Left colon (tissue), 2 donors: ENCODE data around the gene HECW1. TPM values are rescaled to one million over a fixed set of nuclear protein-coding genes. Genes with fewer than 3 reads are reported as not detected.

Experiments
- ATAC-seq: fragments of 200-7000 bp; cut with Tn5 transposase; one replicate; pipeline ENCODE4 v1.9.1; 2020; ENCODE audit warnings: mild to moderate bottlenecking, moderate library complexity
- DNase-seq, 2 donors: peaks; one replicate each; pipeline ENCODE4 v3.0.0-alpha.2; 2020
- intact Hi-C, 2 donors: fragments of 100-400 bp; cut with DNase I in 1 of 2; cut with micrococcal nuclease in 1 of 2; formaldehyde crosslinking; loops; one replicate each; pipeline versions ENCODE4 v1.11.2 to v1.14.0; 2022; cut with DNase I, micrococcal nuclease
- total RNA-seq, 2 donors: library from RNA; stranded (reverse); fragmentation: NEBNext Ultra II Directional; extraction: Animal tissue kit (Norgen Biotek cat#: 25700); gene quantifications; one replicate each; pipeline ENCODE4 v1.2.1, GENCODE V29; 2021
- donor health status: DM: no; HTN: no; CAD: no.
- donor health status: DM: yes; HTN: yes; CAD: no.

Gene HECW1
- total RNA-seq, 2 donors from 2014 or later = 0.58 to 0.89 TPM

DNA sequence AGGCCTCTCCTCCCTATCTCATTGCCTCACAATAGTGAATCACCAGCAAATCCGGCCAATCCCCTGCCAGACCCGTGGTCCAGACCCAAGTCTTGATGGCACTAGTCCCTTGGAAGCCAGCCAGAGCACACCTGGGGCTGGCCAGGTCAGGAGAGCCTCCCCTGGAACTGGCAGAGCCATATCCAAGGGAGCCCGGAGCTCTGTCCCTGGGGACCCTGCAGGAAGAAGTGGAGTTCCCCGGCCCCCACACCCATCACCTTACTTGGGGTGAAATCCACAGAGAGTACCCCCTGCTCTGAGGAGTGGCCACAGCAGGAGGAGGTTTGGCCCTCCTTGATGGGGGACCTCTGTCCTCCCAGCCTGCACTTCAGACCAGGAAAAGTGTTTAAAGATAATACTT is 122.5 kb downstream of the HECW1 start:
- ATAC-seq = no peak
- intact Hi-C loops = no loop called here
- no peak for DNase-seq

DNA sequence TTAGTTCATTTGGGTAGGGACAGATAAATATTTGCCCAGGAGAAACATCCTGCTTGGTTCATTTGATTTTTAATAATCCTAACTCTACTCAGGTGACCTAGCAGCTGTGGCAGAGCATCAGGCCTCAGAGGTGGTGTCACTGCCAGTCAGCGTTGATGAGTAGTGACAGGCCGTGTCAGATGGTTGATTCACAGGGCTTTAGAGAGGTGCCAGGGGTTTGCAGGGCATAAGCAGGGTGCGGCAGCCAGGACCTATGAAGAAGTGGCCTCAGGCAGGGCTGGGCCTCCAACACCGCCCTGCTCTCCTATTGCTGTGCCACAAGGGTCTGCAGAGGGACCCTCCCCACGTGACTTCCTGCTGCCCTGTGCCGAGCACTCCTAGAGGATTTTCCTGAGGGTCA is 128.1 kb downstream of the HECW1 start:
- DNase-seq = no peak
- no peak for ATAC-seq
- intact Hi-C loops = no loop called here

DNA sequence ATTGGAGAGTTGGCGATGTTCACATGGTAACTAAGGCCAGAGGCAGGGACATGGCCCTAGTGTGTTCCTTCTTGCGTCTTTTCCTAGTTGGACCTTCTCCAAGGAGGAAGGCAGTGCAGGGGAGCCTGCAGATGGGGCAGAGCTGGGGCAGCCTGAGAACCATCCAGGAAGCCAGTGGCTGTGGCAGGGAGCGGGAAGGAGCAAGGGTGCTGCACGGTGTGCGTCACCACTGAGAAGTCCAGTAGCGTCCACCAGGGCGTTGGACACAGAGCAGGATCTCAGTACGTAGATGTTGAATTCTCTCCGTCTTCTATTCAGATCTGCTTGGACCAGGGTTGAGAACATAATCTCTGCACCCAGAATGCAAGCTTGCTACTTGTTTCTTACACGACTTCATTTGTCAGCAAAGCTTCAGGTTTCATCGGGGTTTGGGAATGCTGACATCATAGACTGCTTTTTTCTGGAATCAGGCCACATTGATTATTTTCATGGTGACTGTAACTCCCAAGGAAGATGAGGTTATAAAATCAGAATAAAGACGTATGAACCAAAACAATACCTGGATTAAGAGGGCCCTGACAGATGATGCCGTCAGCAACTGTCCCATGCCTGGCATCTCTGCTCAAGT is 130.3 kb downstream of the HECW1 start:
- ATAC-seq = no peak
- intact Hi-C loops = no loop called here

DNA sequence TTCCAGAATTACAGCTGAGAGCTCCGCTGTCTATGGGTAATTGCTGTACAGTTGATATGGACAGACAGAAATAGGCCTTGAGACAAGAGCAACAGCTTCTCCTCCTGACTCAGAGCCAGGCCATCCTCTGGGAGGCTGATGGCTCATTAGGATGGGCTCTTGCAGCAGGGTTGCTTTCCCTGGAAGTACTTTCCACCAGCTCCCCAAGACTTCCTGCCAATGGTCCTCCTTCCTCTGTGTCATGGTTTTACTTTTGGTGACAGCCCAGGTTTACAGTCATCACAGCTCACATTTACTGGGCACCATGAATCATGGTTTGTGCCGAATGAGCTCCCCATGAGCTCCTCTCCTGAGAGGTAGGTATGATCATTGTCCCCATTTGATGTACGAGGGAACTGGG is 131.8 kb downstream of the HECW1 start:
- DNase-seq (no peak), ATAC-seq (no peak)
- intact Hi-C loops = no loop called here

More for the DNA sequence above, 130.3 kb downstream of the HECW1 start:
- no peak for DNase-seq

DNA sequence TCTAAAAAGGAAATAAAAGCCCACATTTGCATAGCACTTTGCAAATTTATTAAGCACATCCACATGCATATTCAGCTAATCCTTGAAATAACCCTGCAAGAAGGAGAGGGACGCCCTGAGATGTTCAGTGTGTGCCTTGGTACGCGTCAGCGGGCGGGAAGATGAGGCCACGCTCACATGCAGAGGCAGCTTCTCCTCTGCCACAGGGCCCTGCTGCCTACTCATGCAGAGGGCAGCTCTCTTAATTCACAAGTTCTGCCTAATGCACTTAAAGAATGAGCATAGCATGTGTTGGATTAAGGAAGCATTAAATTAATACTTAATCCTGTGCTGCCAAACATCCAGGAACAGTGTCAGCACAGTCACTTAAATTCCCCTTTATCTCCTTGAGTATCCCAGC is 132.3 kb downstream of the HECW1 start:
- intact Hi-C loops = no loop called here
- no peak for DNase-seq
- no peak for ATAC-seq

DNA sequence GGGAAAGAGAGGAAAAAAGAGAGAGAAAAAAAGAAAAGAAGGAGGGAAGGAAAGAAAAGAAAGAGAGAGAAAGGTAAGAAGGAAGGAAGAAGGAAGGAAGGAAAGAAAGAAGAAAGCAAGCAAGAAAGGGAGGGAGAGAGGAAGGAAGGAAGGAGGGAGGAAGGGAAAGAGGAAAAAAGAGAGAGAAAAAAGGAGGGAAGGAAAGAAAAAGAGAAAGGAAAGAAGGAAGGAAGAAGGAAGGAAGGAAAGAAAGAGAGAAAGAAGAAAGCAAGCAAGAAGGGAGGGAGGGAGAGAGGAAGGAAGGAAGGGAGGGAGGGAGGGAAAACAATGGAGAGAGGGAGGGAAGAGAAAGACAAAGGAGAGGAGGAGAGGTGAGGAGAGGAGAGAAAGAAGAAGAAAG is 135.3 kb downstream of the HECW1 start:
- ATAC-seq = no peak
- DNase-seq = no peak
- intact Hi-C loops = no loop called here

DNA sequence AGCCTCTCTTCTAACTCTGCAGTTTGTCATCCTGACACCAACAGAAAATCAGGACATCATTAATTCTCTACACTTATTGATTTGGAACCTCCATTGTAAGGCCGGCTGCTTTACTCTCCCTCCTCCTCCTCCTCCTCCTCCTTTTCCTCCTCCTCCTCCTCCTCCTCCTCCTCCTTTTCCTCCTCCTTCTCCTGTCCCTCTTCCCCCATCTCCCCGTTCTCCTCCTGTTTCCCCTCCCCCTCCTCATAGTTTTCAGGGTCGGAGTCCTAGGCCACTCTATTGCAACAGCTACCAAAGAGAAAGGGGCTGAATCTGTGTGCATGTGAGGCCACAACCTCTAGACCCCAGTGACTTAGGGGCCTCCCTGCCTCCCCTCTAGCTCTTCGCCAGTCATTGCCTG is 136.1 kb downstream of the HECW1 start:
- intact Hi-C loops = no loop called here
- DNase-seq (no peak), ATAC-seq (no peak)

DNA sequence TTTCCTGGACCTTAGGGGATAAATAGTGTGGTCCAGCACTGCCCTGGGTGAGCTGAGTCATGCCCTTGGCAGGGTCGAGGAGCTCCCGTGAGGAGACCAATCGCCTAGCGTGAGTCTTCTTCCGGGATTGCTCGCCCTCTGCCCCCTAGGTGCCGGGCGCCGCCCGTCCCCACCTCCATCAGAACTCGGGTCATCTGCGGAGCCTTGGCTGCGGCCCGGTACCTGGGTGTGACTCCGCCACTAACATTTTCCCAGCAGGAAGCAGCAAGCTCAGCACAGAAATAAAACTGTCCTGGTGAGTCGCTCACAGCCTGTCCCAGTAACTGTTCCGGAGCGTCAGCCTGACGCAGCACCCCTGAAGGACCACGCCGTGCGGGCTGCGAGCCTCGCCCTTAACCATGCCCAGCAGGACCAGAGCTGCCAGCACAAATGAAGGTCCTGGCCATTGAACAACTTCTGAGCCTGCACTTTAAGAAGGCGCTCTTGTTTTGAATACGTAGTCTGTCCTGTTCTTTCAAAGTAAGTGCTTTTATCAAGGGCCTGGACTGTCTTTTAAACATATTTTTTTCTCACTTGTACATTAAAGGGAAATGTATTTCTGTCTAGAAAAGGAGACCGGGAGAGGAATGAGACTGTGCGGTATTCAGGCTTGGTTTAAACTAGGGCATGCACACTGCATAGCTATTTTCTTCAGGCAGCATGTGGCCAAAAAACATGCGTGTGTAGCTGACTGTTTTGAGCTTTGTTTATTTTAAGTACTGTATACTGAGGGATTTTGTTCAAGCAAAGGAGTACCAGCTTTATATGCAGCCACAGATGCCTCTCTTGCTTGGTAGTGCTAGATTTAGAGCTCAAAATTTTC is 136.7 kb downstream of the HECW1 start:
- intact Hi-C loops = no loop called here
- ATAC-seq = peak; percentile 95
- peak; percentile 52 to 56 for DNase-seq

DNA sequence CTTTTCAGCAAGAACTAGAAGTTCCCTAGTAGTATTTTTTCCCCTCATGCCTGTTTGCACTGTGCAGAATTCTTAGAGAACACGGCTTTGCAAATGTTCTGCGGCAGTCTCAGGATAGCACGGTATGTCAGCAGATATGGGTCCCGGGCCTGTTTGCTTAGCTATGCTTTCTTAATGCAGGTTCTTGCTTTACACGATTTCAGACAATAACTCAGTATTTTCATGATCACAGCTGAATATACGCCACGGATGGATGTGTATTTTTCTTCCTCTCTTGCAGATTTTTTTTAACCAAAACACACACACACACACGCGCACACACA is 137.3 kb downstream of the HECW1 start:
- intact Hi-C loops = no loop called here
- ATAC-seq (no peak), DNase-seq (no peak)

DNA sequence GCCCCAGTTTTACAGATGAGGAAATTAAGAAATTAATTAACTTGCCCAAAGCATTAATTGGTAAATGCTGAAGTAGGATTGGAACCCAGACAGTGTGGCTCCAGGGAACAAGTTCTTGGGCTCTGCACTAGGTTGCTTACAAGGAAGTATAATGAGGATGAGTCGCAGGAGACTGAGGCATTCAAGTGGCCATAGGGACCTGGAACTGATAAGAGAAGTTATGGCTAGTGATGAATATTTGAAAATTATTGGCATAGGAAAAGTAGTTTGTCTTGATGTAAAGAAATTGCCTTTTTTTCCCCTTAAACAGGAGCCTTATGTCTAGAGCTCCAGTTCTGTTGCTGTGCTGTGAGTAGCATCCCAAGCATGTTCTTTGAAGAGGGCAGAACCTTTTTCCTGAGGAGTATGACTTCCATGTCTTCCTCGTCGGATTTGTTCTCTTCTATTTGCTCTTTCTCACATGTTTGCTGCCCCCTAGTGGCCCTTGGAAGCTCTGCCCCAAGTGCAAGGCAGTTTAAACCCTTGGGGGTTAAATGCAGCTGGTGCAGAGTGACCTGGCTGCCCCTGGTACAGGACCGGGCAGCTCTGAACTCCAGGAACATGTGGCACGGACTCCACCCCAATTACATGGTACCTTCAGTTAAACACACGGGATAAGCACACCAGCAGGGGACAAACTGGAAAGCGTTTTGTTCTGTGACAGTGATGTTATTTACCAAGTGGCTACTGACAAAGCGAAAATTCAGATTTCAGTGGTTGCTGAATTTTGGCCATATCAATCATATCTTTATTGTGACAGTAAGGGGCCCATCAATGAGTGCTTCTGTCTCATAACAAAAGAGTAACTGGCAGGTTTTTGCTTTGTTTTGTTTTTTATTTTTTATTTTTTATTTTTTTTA is 148.8 kb downstream of the HECW1 start:
- peak; percentile 75 for ATAC-seq
- intact Hi-C loops = loop anchor here (2.0 to 10.0 kb wide), 2 partner anchors 316 to 320 kb away; no protein-coding TSS in a partner anchor
- DNase-seq = peak; percentile 46 to 75

DNA sequence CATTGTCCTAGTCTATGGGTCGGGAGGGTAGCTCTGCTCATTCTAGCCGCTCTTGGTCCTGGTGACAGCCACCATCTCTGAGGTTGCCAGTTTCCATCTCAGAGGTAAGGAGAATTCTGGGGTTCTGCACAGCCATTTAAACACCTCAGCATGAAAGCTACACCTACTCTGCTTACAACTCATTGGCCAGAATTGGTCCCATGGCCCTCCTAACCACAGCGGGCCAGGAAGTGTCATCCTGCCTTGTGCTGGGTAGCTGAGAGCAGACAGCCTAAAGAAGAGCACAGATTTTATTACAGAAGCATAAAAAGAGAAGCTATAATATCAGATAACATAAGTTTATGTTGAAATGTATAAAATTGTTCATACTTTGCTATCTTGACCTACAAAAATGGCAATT is 152.7 kb downstream of the HECW1 start:
- DNase-seq (no peak), ATAC-seq (no peak)
- intact Hi-C loops = loop anchor here in 1 of 2 donors (10.0 kb wide), 1 partner anchor 320 kb away; no protein-coding TSS in a partner anchor

DNA sequence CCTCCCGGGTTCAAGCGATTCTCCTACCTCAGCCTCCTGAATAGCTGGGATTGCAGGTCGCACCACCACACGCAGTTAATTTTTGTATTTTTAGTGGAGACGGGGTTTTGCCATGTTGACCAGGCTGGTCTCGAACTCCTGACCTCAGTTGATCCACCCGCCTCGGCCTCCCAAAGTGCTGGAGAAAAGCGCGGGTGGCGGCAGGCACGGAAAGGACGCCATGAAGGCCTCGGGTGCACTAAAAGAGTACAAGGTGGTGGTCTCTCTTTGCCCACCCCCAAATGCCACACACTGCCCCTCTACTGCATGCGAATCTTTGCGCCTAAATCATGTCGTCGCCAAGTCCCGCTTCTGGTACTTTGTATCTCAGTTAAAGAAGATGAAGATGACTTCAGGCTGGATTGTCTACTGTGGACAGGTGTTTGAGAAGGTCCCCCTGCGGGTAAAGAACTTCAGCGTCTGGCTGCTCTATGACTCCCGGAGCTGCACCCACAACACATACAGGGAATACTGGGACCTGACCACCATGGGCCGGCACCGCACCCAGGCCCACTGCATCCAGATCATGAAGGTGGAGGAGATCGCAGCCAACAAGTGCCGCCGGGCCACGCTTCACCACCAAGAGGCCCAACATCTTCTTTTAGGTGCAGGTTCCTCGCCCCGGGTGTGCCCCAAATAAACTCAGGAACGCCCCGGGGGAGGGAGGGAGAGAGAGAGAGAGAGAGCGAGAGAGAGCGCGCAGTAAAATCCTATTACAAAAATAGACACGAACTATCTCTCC is 161.7 kb downstream of the HECW1 start:
- ATAC-seq (no peak), DNase-seq (no peak)
- intact Hi-C loops = no loop called here

DNA sequence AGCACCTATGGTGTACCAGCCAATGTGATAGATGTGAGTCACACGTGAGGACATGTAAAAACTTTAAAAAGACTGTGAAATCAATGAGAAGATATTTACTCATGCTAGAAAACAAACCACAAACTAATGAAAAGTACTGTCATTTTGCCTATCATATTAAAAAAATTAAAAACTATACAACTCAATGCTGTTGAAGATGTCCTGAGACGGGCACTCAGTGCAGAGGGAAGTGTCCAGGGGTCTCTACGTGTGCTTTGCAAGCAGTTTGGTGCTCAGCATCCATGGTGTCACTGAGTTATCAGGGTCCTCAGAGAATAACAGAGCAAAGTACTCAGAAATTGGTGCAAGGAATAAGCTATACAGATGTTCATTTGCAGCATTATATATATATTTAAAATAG is 162.3 kb downstream of the HECW1 start:
- intact Hi-C loops = no loop called here
- no peak for DNase-seq
- ATAC-seq = no peak

DNA sequence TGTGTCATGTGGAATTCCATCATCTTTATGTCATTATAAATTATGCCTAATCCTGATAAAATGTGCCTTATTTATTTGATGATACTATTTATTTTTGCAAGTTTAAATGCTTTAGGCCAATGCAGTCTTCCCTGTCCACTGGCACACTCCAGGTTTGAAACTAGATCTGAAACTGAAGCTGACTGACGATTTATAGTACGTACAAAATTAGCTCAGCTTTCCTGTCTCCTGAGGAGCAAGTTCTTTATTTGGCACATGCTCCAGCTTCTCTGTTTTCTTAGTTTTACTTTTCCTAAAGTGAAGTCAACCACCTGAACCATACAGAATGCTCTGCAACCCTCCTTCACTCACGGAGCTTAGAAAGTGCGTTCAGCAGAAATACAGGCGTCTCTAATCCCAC is 164.1 kb downstream of the HECW1 start:
- intact Hi-C loops = no loop called here
- DNase-seq (no peak), ATAC-seq (no peak)

DNA sequence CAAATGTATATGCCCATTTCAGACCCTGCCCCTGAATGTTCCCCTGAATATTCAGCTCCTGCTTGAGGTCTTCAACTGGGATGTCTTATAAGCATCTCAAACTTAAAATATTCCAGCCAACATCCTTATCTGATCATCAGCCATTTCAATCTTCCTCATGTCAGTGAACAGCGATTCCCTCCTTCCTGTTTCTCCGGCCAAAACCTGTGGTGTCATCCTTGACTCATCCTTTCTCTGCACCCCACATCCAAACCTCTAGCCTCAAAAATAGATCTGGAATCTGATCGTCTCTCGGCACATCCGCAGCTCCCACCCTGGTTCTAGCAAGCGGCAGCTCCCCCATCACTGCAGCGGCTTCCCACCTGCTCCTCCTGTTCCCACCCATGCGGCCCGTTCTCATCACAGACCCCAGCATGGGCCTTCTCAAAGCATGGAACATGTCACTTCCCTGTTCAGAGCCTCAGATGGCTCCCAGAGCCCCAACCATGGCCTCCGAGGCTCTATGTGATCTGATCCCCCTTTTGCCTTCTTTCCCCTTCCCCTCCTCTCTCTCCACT is 165.7 kb downstream of the HECW1 start:
- ATAC-seq (no peak), DNase-seq (no peak)
- intact Hi-C loops = no loop called here

DNA sequence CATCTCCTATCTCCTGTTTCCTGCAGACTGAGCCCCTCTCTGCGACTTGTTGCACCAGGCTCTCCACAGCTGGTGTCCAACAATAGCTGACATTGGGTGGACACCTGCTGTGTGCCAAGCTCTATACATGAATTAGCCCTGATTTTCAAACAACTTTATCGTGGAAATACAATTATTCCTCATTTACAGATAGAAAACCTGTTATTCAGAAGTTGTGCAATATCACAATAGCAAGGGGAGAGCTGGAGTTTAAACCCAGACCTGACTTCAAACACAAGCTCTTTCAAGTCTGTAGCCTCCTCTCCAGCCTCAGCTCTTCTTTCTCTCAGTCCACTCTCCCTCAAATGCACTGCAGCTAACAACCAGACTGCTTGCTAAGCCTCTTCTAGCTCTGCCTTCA is 168.8 kb downstream of the HECW1 start:
- intact Hi-C loops = no loop called here
- ATAC-seq (no peak), DNase-seq (no peak)

DNA sequence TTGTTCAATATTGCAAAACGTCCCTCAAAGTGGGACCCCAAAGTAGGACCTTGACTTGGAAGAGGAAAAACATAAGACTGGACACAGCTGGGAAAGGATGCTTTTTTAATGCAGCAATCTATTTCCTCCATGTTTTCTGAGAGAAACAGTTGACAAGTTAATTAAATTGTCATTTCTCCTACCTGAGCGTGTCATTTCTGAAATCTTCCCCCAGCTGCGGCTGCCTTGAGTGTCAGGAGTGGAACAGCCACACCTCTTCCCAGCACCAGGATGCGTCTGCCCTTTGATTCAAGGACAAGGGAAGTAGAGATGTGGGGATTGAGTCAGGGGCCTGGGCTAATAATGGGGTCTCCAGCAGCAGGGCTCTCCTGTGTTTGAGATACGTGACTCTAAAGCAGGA is 171.3 kb downstream of the HECW1 start:
- intact Hi-C loops = no loop called here

DNA sequence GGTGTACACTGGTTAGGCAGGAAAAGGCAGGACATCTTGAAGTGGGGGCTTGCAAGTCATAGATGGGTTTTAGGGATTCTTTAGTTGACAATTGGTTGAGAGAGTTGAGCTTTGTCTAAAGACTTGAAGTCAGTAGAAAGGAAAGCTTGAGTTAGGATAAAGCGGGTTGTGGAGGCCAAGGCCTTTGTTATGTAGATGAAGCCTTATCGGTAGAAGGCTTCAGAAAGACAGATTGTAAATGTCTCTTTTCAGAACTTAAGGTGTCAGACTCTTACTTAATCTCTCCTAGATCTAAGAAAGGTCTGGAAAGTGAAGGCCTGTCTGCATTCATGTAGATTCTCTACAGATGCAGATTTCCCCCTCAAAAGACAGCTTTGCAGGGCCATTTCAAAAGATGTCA is 177.4 kb downstream of the HECW1 start:
- ATAC-seq (no peak), DNase-seq (no peak)
- intact Hi-C loops = no loop called here

More for the DNA sequence above, 171.3 kb downstream of the HECW1 start:
- DNase-seq = no peak
- no peak for ATAC-seq

DNA sequence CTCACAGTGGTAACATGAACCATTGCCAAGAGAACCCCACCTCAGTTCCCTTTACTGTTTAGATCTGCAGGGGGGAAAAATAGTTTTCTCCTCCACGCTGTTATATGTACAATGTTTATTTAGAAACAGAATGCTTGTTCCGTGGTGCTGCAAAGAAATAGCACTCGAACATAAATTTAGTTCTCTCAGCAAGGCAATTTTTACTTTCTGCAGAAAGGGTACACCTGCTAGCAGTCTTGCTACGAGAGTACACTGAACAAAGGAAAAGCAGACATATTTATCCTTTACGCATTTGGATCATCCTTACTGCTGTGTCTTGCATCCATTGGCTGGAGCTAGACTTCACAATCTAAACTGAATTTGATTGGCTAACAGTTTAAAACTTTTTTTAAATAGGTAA is 178.5 kb downstream of the HECW1 start:
- intact Hi-C loops = no loop called here
- DNase-seq = no peak

More for the DNA sequence above, 178.5 kb downstream of the HECW1 start:
- no peak for ATAC-seq
